Spleen (tissue), 11 donors: ENCODE data around the gene PGLYRP2. TPM values are rescaled to one million over a fixed set of nuclear protein-coding genes. Genes with fewer than 3 reads are reported as not detected.
A peak's percentile ranks its signal among the peaks of the same experiment; 100 is the strongest.
"Not testable (repeated sequence)": the region's sequence is repeated elsewhere in the genome, so short reads cannot be mapped to it uniquely, and the experiment has no call there.

ENCODE experiments used
- DNase-seq: peaks from one replicate; pipeline ENCODE4 v3.0.0-alpha.2; 2020
- H3K27ac ChIP-seq, 8 donors: fragments of 200-600 bp; sonication (generic) in 7 of 8; 1 replicate in 4 of 8; 2 replicates in 4 of 8; pipeline versions ENCODE4 v1.5.0 to v1.8.0; 2016 to 2021; ENCODE audit warnings: inconsistent platforms in 4 of 8, mild to moderate bottlenecking in 4 of 8, moderate library complexity in 1 of 8
- H3K27me3 ChIP-seq, 7 donors: fragments of 200-600 bp; sonication (generic) in 6 of 7; replicated peaks in 1 of 7; 1 replicate in 4 of 7; 2 replicates in 3 of 7; pipeline versions ENCODE4 v1.5.0 to v1.8.0; 2016 to 2021; ENCODE audit warnings: inconsistent platforms in 3 of 7, mild to moderate bottlenecking in 1 of 7
- H3K36me3 ChIP-seq, 6 donors: fragments of 200-600 bp; sonication (generic) in 5 of 6; 1 replicate in 4 of 6; 2 replicates in 2 of 6; pipeline versions ENCODE4 v1.5.0 to v1.8.0; 2016 to 2021; ENCODE audit warnings: inconsistent platforms in 2 of 6
- H3K4me1 ChIP-seq, 6 donors: fragments of 200-600 bp; sonication (generic) in 5 of 6; 1 replicate in 3 of 6; 2 replicates in 3 of 6; pipeline versions ENCODE4 v1.5.0 to v1.8.0; 2016 to 2021; ENCODE audit warnings: inconsistent platforms in 3 of 6
- H3K4me3 ChIP-seq, 8 donors: fragments of 200-600 bp; sonication (generic) in 7 of 8; 1 replicate in 4 of 8; 2 replicates in 4 of 8; pipeline versions ENCODE4 v1.5.0 to v1.8.0; 2016 to 2021; ENCODE audit warnings: inconsistent platforms in 4 of 8, mild to moderate bottlenecking in 4 of 8, moderate library complexity in 2 of 8
- H3K9me3 ChIP-seq, 8 donors: fragments of 200-600 bp; sonication (generic) in 7 of 8; 1 replicate in 4 of 8; 2 replicates in 4 of 8; pipeline versions ENCODE4 v1.5.0 to v1.8.0; 2016 to 2021; ENCODE audit warnings: inconsistent platforms in 4 of 8
- CTCF ChIP-seq, 11 experiments: fragments of 200-600 bp in 7 of 11; fragments of 450-650 bp in 4 of 11; sonication (generic) in 4 of 11; IDR thresholded peaks in 8 of 11; conservative IDR thresholded peaks in 3 of 11; 1 replicate in 7 of 11; 2 replicates in 4 of 11; pipeline versions ENCODE4 v1.4.0 to v1.8.0; 2016 to 2021; ENCODE audit warnings: antibody characterized with exemption in 11 of 11, inconsistent platforms in 4 of 11, mild to moderate bottlenecking in 1 of 11
- POLR2A ChIP-seq, 3 donors: fragments of 450-650 bp; IDR thresholded peaks; one replicate each; pipeline ENCODE4 v1.5.1; 2017; ENCODE audit warnings: antibody characterized with exemption in 3 of 3, mild to moderate bottlenecking in 1 of 3
- POLR2AphosphoS5 ChIP-seq, 3 donors: sonication (generic); formaldehyde crosslinking; IDR thresholded peaks; one replicate each; pipeline ENCODE4 v1.5.1; 2017; ENCODE audit warnings: antibody characterized with exemption in 3 of 3
- WGBS, 5 donors: extraction: QIAGEN DNeasy Blood & Tissue Kit in 3 of 5; methylation state at CpG; one replicate each; pipeline versions ENCODE4 v1.1.5 to v1.1.7; 2013 to 2018; 5-methylcytosine and 5-hydroxymethylcytosine counted together
- intact Hi-C: fragments of 100-400 bp; cut with DNase I; formaldehyde crosslinking; loops from one replicate; pipeline ENCODE4 v1.15.0; 2023; ENCODE audit warnings: low total_unique reads
- polyA plus RNA-seq, 3 donors: library from polyadenylated mRNA; stranded (reverse); fragments of 200-250 nt; gene quantifications; one replicate each; pipeline ENCODE4 v1.2.1, GENCODE V29; 2013
- total RNA-seq, 7 donors: library from RNA; depleted of rRNA in 3 of 7; stranded (reverse); fragments of >200 nt in 3 of 7; fragmentation: NEBNext Ultra II Directional in 4 of 7; extraction: Animal tissue kit (Norgen Biotek cat#: 25700) in 4 of 7; gene quantifications; one replicate each; pipeline versions ENCODE4 v1.1.0 to v1.2.1, GENCODE V29; 2016 to 2021
- donor health status: healthy with polysubstance abuse.
- donor health status: DM: no; HTN: no; CAD: no; lungs with moderate emphysema.
- donor health status: DM: no; HTN: no; CAD: no.
- donor health status: Bipolar disorder and iron deficiency.
- donor health status: healthy.
- donor health status: DM: no; HTN: no; CAD: no.
- donor health status: DM: yes; HTN: yes; CAD: no.

PGLYRP2 gene
- total and polyA plus RNA-seq, 10 donors = 0.02 to 0.16 (median 0.08) TPM; not detected in 6

GRCh38 chr19:15516363-15516762, 37.1 kb upstream of the PGLYRP2 start:
- 89 to 96% (median 95%) methylated on average over 3 of the region's 3 CpGs for WGBS, 5 donors
- Histone ChIP-seq H3K27ac (no peak overlapping the region), H3K9me3 (peaks cover 0 to 29% (median 20%) of the 10 kb centered on the region in 8 donors), H3K27me3 (peaks cover 0 to 29% (median 4%) of the 10 kb centered on the region in 7 donors), H3K36me3 (no peaks in the 10 kb centered on the region), H3K4me3 (no peak overlapping the region), H3K4me1 (peaks cover 0 to 16% (median 4%) of the 10 kb centered on the region in 6 donors)
- intact Hi-C loops = no loop called here
- no peak for TF ChIP-seq POLR2A (IDR thresholded peaks at IDR 0.05)
- no peak for TF ChIP-seq POLR2AphosphoS5 (IDR thresholded peaks at IDR 0.05)
- no peak for TF ChIP-seq CTCF (IDR thresholded peaks at IDR 0.05 in 8 of 11, conservative IDR thresholded peaks at IDR 0.05 in 3 of 11)
- no peak for DNase-seq

GRCh38 chr19:15515227-15515625, 35.9 kb upstream of the PGLYRP2 start:
- H3K4me3 ChIP-seq, H3K36me3 ChIP-seq, DNase-seq, intact Hi-C loops: not testable (repeated sequence)
- H3K9me3 ChIP-seq = peaks cover 0 to 29% (median 20%) of the 10 kb centered on the region in 8 donors
- H3K4me1 ChIP-seq = peaks cover 0 to 16% (median 4%) of the 10 kb centered on the region in 6 donors
- WGBS, 5 donors = 87 to 93% (median 90%) methylated on average over 9 of the region's 9 CpGs
- H3K27ac ChIP-seq = peak overlapping the region; percentile 42 to 83 (median 69)
- peaks cover 0 to 35% (median 7%) of the 10 kb centered on the region in 7 donors for H3K27me3 ChIP-seq

- Histone ChIP-seq H3K4me1 (peaks cover 3 to 31% (median 15%) of the 10 kb centered on the region in 6 donors), H3K36me3 (no peaks in the 10 kb centered on the region), H3K4me3 (no peak overlapping the region), H3K27me3 (peaks cover 0 to 53% (median 30%) of the 10 kb centered on the region in 7 donors), H3K9me3 (peaks cover 0 to 16% (median 13%) of the 10 kb centered on the region in 8 donors), H3K27ac (no peak overlapping the region)
- WGBS, 5 donors = 88 to 94% (median 94%) methylated on average over 18 to 19 of the region's 19 CpGs
- intact Hi-C loops = no loop called here
- no peak for DNase-seq
- no peak for TF ChIP-seq CTCF (IDR thresholded peaks at IDR 0.05 in 8 of 11, conservative IDR thresholded peaks at IDR 0.05 in 3 of 11)
Observed at GRCh38 chr19:15511671-15512424, 32.5 kb upstream of the PGLYRP2 start.

- H3K9me3 ChIP-seq = no peaks in the 10 kb centered on the region
- no peak for DNase-seq
- TF ChIP-seq POLR2A (IDR thresholded peaks at IDR 0.05) (no peak), CTCF (IDR thresholded peaks at IDR 0.05 in 8 of 11, conservative IDR thresholded peaks at IDR 0.05 in 3 of 11) (no peak), POLR2AphosphoS5 (IDR thresholded peaks at IDR 0.05) (no peak)
- peaks cover 3 to 16% (median 10%) of the 10 kb centered on the region in 6 donors for H3K4me1 ChIP-seq
- H3K4me3 ChIP-seq = peak within 1 kb of the TSS in 7 of 8 donors; percentile 9 to 66 (median 29)
- 6 to 8% (median 6%) methylated on average over 34 to 52 of the region's 52 CpGs for WGBS, 5 donors
- no peaks in the 10 kb centered on the region for H3K36me3 ChIP-seq
- intact Hi-C loops = no loop called here
- H3K27ac ChIP-seq = no peak within 1 kb of the TSS
- H3K27me3 ChIP-seq = peaks cover 0 to 72% (median 30%) of the 10 kb centered on the region in 7 donors
Observed at GRCh38 chr19:15508035-15508710, 28.9 kb upstream of the PGLYRP2 start, which contains the start of gene CYP4F22. Gene CYP4F22 (plus strand): TSS chr19:15508525. CDS start chr19:15525337, 16,812 bp downstream.
